Endothelial cell of umbilical vein (primary cell): Measurements from ENCODE around the gene ABHD8. TPM values are rescaled to one million over a fixed set of nuclear protein-coding genes. Genes with fewer than 3 reads are reported as not detected.

Experiments
- BruUV-seq: library from RNA; stranded (reverse); fragments of 400-500 nt; replicated peaks from 2 replicates; lab custom pipeline; 2021; lab: Mats Ljungman, UMichigan
- CTCF ChIA-PET: fragments of 300-600, 350-600 bp; sonication (Branson Sonifier 250); formaldehyde crosslinking; loops from one replicate; lab custom pipeline; 2021; ENCODE audit warnings: antibody characterized with exemption, inconsistent platforms; lab: Charles Lee
- POLR2A ChIA-PET: fragments of 300-600, 350-600 bp; sonication (Branson Sonifier 250); formaldehyde crosslinking; loops from one replicate; lab custom pipeline; 2021; ENCODE audit warnings: antibody characterized with exemption, inconsistent platforms; lab: Charles Lee
- DNase-seq: peaks from one replicate; pipeline ENCODE4 v3.0.0-alpha.2; 2011; ENCODE audit warnings: low read depth, low spot score
- FAIRE-seq: peaks from 2 replicates; lab custom pipeline; 2011; peaks lifted over from hg19 to GRCh38; lab: Jason Lieb, UNC
- H2AFZ ChIP-seq: 2 replicates; pipeline ENCODE4 v1.6.0; 2012; ENCODE audit warnings: low read depth, low read length, control low read depth, inconsistent platforms
- H3K27ac ChIP-seq: 2 replicates; pipeline ENCODE4 v1.5.1; 2011; ENCODE audit warnings: low read depth, mild to moderate bottlenecking, control low read depth, low read length, moderate library complexity; ENCODE audit not compliant: insufficient read depth
- H3K27me3 ChIP-seq, 2 experiments: 2 replicates each; pipeline versions ENCODE4 v1.6.0 to v1.6.1; 2011; ENCODE audit warnings: low read length in 2 of 2, mixed read lengths in 1 of 2; ENCODE audit not compliant: control insufficient read depth in 2 of 2, insufficient read depth in 2 of 2
- H3K36me3 ChIP-seq, 2 experiments: 2 replicates in 1 of 2; 3 replicates in 1 of 2; pipeline ENCODE4 v1.5.1; 2011; ENCODE audit warnings: low read length in 2 of 2, mild to moderate bottlenecking in 1 of 2, moderate library complexity in 1 of 2; ENCODE audit not compliant: control insufficient read depth in 2 of 2, insufficient read depth in 2 of 2; ENCODE audit errors: extremely low read depth in 1 of 2
- H3K4me1 ChIP-seq: 3 replicates; pipeline ENCODE4 v1.5.1; 2011; ENCODE audit warnings: mild to moderate bottlenecking, low read length; ENCODE audit not compliant: control insufficient read depth, insufficient read depth; ENCODE audit errors: extremely low read depth
- H3K4me2 ChIP-seq: 2 replicates; pipeline ENCODE4 v1.6.1; 2011; ENCODE audit warnings: low read length, control low read depth, mixed read lengths; ENCODE audit not compliant: insufficient read depth
- H3K4me3 ChIP-seq, 3 experiments: fragments of 200-600 bp in 1 of 3; sonication (generic), shearing (Covaris generic) in 1 of 3; replicated peaks in 1 of 3; 2 replicates each; pipeline ENCODE4 v1.5.1; 2011 to 2016; ENCODE audit warnings: control low read depth in 3 of 3, low read length in 3 of 3, mild to moderate bottlenecking in 2 of 3, inconsistent platforms in 1 of 3, low read depth in 1 of 3, moderate library complexity in 1 of 3; ENCODE audit not compliant: insufficient read depth in 1 of 3
- H3K79me2 ChIP-seq: 2 replicates; pipeline ENCODE4 v1.6.0; 2012; ENCODE audit warnings: low read length, inconsistent platforms; ENCODE audit not compliant: control insufficient read depth, insufficient read depth
- H3K9ac ChIP-seq: replicated peaks from 2 replicates; pipeline ENCODE3; 2011; ENCODE audit warnings: low read length, control low read depth; ENCODE audit not compliant: insufficient read depth; ENCODE audit errors: extremely low read depth
- H3K9me1 ChIP-seq: replicated peaks from 3 replicates; pipeline ENCODE4 v1.6.0; 2011; ENCODE audit warnings: mild to moderate bottlenecking, low read length; ENCODE audit not compliant: control insufficient read depth, insufficient read depth; ENCODE audit errors: extremely low read depth
- H3K9me3 ChIP-seq: replicated peaks from 2 replicates; pipeline ENCODE4 v1.5.1; 2012; ENCODE audit warnings: low read length, inconsistent platforms; ENCODE audit not compliant: control insufficient read depth, insufficient read depth
- H4K20me1 ChIP-seq: replicated peaks from 2 replicates; pipeline ENCODE3; 2011; ENCODE audit warnings: mild to moderate bottlenecking, low read length; ENCODE audit not compliant: control insufficient read depth, insufficient read depth; ENCODE audit errors: extremely low read depth
- EZH2 ChIP-seq: IDR thresholded peaks from 2 replicates; pipeline ENCODE4 v1.6.1; 2012; ENCODE audit warnings: borderline replicate concordance, low read depth, mild to moderate bottlenecking, moderate library complexity, low read length, inconsistent platforms; ENCODE audit not compliant: severe bottlenecking
- FOS ChIP-seq: IDR thresholded peaks from 2 replicates; pipeline ENCODE4 v1.6.1; 2011; ENCODE audit warnings: mild to moderate bottlenecking, low read length, moderate library complexity, borderline replicate concordance; ENCODE audit not compliant: insufficient read depth
- GATA2 ChIP-seq: IDR thresholded peaks from 2 replicates; pipeline ENCODE4 v1.7.0; 2011; ENCODE audit warnings: low read depth, mild to moderate bottlenecking, moderate library complexity, mixed read lengths, low read length; ENCODE audit not compliant: insufficient read length, insufficient read depth
- JUN ChIP-seq: IDR thresholded peaks from 2 replicates; pipeline ENCODE4 v1.6.1; 2011; ENCODE audit warnings: borderline replicate concordance, low read depth; ENCODE audit not compliant: insufficient read length, insufficient read depth
- MYC ChIP-seq: IDR thresholded peaks from one replicate; pipeline ENCODE4 v1.6.1; 2011; ENCODE audit warnings: mild to moderate bottlenecking, low read depth, low read length
- POLR2A ChIP-seq: IDR thresholded peaks from 2 replicates; pipeline ENCODE4 v1.6.1; 2012; ENCODE audit warnings: low read depth, mild to moderate bottlenecking, control low read depth, low read length
- POLR2AphosphoS5 ChIP-seq: IDR thresholded peaks from 2 replicates; pipeline ENCODE4 v1.6.1; 2012; ENCODE audit warnings: low read depth, mild to moderate bottlenecking, control low read depth, low read length, moderate library complexity; ENCODE audit not compliant: insufficient read depth
- dilution Hi-C: fragments of 300-500 bp; cut with MboI; formaldehyde crosslinking; loops from one replicate; pipeline ENCODE4 v1.15.0; 2019; ENCODE audit warnings: low sequenced_read_pairs; ENCODE audit not compliant: extremely low pct_ligation_motif_present
- intact Hi-C: fragments of 100-400 bp; cut with micrococcal nuclease; formaldehyde crosslinking; loops from one replicate; pipeline ENCODE4 v1.10.0; 2022
- polyA plus RNA-seq, 4 experiments: library from polyadenylated mRNA; depleted of rRNA in 3 of 4; stranded (reverse) in 3 of 4; unstranded in 1 of 4; fragments of >200 nt; gene quantifications; 2 replicates each; pipeline versions ENCODE4 v1.2.1 to v1.2.3, GENCODE V29; 2011 to 2012; ENCODE audit warnings: missing spikeins in 1 of 4
- total RNA-seq: library from RNA; stranded (reverse); gene quantifications from 2 replicates; pipeline ENCODE4 v1.2.3, GENCODE V29; 2021
- TF ChIP-seq, protein P1 (sequence below): IDR thresholded peaks from 2 replicates; pipeline ENCODE4 v1.6.1; 2011; ENCODE audit not compliant: insufficient read depth, insufficient read length
- TF ChIP-seq, protein P2 (sequence below), 2 donors: IDR thresholded peaks; 1 replicate in 1 of 2; 2 replicates in 1 of 2; pipeline ENCODE4 v1.5.1; 2011; ENCODE audit warnings: low read length in 2 of 2, mild to moderate bottlenecking in 2 of 2, moderate library complexity in 2 of 2, control low read depth in 1 of 2, inconsistent platforms in 1 of 2, low read depth in 1 of 2; ENCODE audit not compliant: insufficient read depth in 1 of 2; ENCODE audit errors: extremely low read depth in 1 of 2

Gene ABHD8
- total and polyA plus RNA-seq, 2 donors (not counting 3 experiments of a cell fraction or from before 2014, with no cell fraction given): 5.9 to 8.7 TPM

DNA sequence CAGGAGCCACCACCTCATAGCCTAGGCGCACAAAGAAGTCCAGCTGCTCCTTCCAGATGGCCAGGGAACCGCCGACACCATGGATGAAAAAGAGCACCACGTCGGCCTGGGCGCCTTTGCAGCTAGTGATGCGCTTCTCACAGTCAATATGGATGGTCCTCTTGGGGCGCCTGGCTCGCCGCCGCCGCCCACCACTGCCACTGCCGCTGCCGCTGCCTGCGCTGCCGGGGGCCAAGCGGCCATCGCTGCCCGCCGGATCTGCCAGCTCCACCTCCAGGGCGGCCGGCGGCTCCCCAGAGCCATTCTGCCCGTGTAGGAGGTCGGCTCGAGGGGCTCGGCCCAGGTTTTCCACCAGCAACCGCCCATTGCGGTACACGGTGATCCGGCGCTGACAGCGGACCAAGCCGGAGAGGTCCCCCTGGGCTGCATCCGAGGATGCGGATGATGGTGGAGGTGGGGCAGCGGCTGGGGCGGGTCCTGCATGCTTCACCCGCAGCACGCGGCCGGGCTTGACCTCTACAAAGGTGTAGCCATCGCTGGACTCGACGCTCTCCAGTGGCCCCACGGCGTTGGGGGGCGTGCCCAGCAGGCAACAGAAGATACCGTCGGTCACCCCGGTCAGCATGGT lies 2.1 kb downstream of the ABHD8 start:
- dilution Hi-C loops: no loop called here
- no peaks in the 10 kb centered on the region for H3K9me3 ChIP-seq
- POLR2A ChIA-PET: no interaction called here

More for the DNA sequence above, 2.1 kb downstream of the ABHD8 start:
- Histone ChIP-seq H4K20me1 (no peaks in the 10 kb centered on the region), H3K4me3 (no peak overlapping the region), H3K27ac (no peak overlapping the region), H3K9me1 (no peaks in the 10 kb centered on the region), H3K79me2 (no peaks in the 10 kb centered on the region), H3K27me3 (no peaks in the 10 kb centered on the region), H3K36me3 (no peaks in the 10 kb centered on the region), H2AFZ (no peak overlapping the region), H3K4me1 (peaks cover 5% of the 10 kb centered on the region), H3K4me2 (no peak overlapping the region), H3K9ac (no peak overlapping the region)
- CTCF ChIA-PET: no interaction called here
- FAIRE-seq (no peak), DNase-seq (no peak)
- BruUV-seq: no TSS peak
- intact Hi-C loops: no loop called here
- TF ChIP-seq GATA2 (no peak), FOS (no peak), EZH2 (no peak), JUN (no peak), POLR2AphosphoS5 (no peak), POLR2A (no peak), MYC (no peak)
- TF ChIP-seq, protein P1, sequence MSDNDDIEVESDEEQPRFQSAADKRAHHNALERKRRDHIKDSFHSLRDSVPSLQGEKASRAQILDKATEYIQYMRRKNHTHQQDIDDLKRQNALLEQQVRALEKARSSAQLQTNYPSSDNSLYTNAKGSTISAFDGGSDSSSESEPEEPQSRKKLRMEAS: no peak
- TF ChIP-seq, protein P2, sequence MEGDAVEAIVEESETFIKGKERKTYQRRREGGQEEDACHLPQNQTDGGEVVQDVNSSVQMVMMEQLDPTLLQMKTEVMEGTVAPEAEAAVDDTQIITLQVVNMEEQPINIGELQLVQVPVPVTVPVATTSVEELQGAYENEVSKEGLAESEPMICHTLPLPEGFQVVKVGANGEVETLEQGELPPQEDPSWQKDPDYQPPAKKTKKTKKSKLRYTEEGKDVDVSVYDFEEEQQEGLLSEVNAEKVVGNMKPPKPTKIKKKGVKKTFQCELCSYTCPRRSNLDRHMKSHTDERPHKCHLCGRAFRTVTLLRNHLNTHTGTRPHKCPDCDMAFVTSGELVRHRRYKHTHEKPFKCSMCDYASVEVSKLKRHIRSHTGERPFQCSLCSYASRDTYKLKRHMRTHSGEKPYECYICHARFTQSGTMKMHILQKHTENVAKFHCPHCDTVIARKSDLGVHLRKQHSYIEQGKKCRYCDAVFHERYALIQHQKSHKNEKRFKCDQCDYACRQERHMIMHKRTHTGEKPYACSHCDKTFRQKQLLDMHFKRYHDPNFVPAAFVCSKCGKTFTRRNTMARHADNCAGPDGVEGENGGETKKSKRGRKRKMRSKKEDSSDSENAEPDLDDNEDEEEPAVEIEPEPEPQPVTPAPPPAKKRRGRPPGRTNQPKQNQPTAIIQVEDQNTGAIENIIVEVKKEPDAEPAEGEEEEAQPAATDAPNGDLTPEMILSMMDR (IDR thresholded peaks at IDR 0.05; ENCODE audit: extremely low read depth in 1 of 2, insufficient read depth in 1 of 2, low read depth in 1 of 2, low read length in 2 of 2): no peak
